HL-60 (cell line): ENCODE measurements around the gene CEND1.

Source experiments
- REST ChIP-seq: IDR thresholded peaks from 2 replicates; pipeline ENCODE4 v1.6.1; 2012; ENCODE audit warnings: low read depth; ENCODE audit not compliant: insufficient replicate concordance
- TF ChIP-seq, protein P1 (sequence below): IDR thresholded peaks from one replicate; pipeline ENCODE4 v1.5.1; 2011; ENCODE audit warnings: low read length, control low read depth, inconsistent platforms; ENCODE audit not compliant: insufficient read depth

DNA sequence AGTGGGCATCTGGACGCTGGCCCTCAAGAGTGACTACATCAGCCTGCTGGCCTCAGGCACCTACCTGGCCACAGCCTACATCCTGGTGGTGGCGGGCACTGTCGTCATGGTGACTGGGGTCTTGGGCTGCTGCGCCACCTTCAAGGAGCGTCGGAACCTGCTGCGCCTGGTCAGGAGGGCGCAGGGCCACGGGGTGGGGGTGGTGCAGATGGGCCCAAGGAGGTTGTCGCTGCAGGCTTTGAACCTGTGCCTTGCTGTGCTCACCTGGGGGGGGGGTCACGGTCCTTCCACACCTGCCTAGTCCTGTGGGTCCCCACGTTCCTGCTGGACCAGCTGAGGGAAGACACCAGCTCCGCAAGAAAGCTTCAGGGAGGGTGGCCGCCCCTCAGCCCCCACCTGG, 46.4 kb upstream of the CEND1 start:
- TF ChIP-seq, protein P1, sequence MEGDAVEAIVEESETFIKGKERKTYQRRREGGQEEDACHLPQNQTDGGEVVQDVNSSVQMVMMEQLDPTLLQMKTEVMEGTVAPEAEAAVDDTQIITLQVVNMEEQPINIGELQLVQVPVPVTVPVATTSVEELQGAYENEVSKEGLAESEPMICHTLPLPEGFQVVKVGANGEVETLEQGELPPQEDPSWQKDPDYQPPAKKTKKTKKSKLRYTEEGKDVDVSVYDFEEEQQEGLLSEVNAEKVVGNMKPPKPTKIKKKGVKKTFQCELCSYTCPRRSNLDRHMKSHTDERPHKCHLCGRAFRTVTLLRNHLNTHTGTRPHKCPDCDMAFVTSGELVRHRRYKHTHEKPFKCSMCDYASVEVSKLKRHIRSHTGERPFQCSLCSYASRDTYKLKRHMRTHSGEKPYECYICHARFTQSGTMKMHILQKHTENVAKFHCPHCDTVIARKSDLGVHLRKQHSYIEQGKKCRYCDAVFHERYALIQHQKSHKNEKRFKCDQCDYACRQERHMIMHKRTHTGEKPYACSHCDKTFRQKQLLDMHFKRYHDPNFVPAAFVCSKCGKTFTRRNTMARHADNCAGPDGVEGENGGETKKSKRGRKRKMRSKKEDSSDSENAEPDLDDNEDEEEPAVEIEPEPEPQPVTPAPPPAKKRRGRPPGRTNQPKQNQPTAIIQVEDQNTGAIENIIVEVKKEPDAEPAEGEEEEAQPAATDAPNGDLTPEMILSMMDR, result no peak
- TF ChIP-seq REST, result no peak
